Psoas muscle (tissue), 8 donors: ENCODE results near the gene VPS13D. TPM values are rescaled to one million over a fixed set of nuclear protein-coding genes. Genes with fewer than 3 reads are reported as not detected.

ENCODE experiments used
- ATAC-seq, 4 donors: fragments of 200-7000 bp; cut with Tn5 transposase; one replicate each; pipeline ENCODE4 v1.9.1; 2020; ENCODE audit warnings: moderate library complexity in 3 of 4, mild to moderate bottlenecking in 2 of 4
- DNase-seq, 2 donors: peaks; one replicate each; pipeline ENCODE4 v3.0.0-alpha.2; 2020
- H3K27ac ChIP-seq: fragments of 200-600 bp; one replicate; pipeline ENCODE4 v1.8.0; 2022
- H3K27me3 ChIP-seq, 3 donors: fragments of 200-600 bp in 1 of 3; one replicate each; pipeline versions ENCODE4 v1.6.1 to v1.8.0; 2013 to 2022; ENCODE audit warnings: low read length in 2 of 3, mild to moderate bottlenecking in 2 of 3, moderate library complexity in 1 of 3; ENCODE audit not compliant: insufficient read depth in 3 of 3
- H3K36me3 ChIP-seq, 2 donors: fragments of 200-600 bp in 1 of 2; one replicate each; pipeline versions ENCODE4 v1.6.1 to v1.8.0; 2013 to 2022; ENCODE audit warnings: low read depth in 1 of 2, mild to moderate bottlenecking in 1 of 2, moderate library complexity in 1 of 2; ENCODE audit not compliant: insufficient read depth in 1 of 2
- H3K4me1 ChIP-seq: fragments of 200-600 bp; one replicate; pipeline ENCODE4 v1.8.0; 2022
- H3K4me3 ChIP-seq: fragments of 200-600 bp; one replicate; pipeline ENCODE4 v1.8.0; 2022; ENCODE audit warnings: mild to moderate bottlenecking
- H3K9me3 ChIP-seq: fragments of 200-600 bp; one replicate; pipeline ENCODE4 v1.8.0; 2022
- CTCF ChIP-seq: fragments of 200-600 bp; IDR thresholded peaks from one replicate; pipeline ENCODE4 v1.8.0; 2022; ENCODE audit warnings: antibody characterized with exemption
- WGBS, 3 donors: extraction: QIAGEN DNeasy Blood & Tissue Kit; methylation state at CpG; one replicate each; pipeline versions ENCODE4 v1.1.6 to v1.1.7; 2013; 5-methylcytosine and 5-hydroxymethylcytosine counted together
- intact Hi-C, 2 donors: fragments of 100-400 bp; cut with DNase I; formaldehyde crosslinking; loops; one replicate each; pipeline versions ENCODE4 v1.11.0 to v1.14.2; 2022
- polyA plus RNA-seq, 3 donors: library from polyadenylated mRNA; stranded (reverse); fragments of 200-250 nt; gene quantifications; one replicate each; pipeline ENCODE4 v1.2.3, GENCODE V29; 2013
- total RNA-seq, 4 donors: library from RNA; stranded (reverse); fragmentation: NEBNext Ultra II Directional in 2 of 4; extraction: Animal tissue kit (Norgen Biotek cat#: 25700) in 2 of 4; gene quantifications; one replicate each; pipeline versions ENCODE4 v1.2.1 to v1.2.4, GENCODE V29; 2021 to 2023
- donor health status: healthy with polysubstance abuse.
- donor health status: DM: no; HTN: no; CAD: no; lungs with moderate emphysema.
- donor health status: Bipolar disorder and iron deficiency.
- donor health status: healthy.
- donor health status: DM: yes; HTN: yes; CAD: no.
- donor health status: DM: no; HTN: no; CAD: no.
- donor health status: DM: no; HTN: no; CAD: no.
- donor health status: DM: yes; HTN: yes; CAD: no.

VPS13D gene
- total and polyA plus RNA-seq, 7 donors = 19.9 to 69.1 (median 45.3) TPM

GRCh38 chr1:12432897-12433296, 203.1 kb downstream of the VPS13D start:
- intact Hi-C loops = no loop called here
- DNase-seq = no peak
- H3K4me3 ChIP-seq = no peak overlapping the region
- peaks cover 29% of the 10 kb centered on the region for H3K4me1 ChIP-seq
- H3K27me3 ChIP-seq = no peaks in the 10 kb centered on the region
- 71 to 85% (median 74%) methylated on average over 6 of the region's 6 CpGs for WGBS, 3 donors
- H3K36me3 ChIP-seq = peaks cover 0 to 29% of the 10 kb centered on the region in 2 donors
- H3K9me3 ChIP-seq = no peaks in the 10 kb centered on the region
- peak in 1 of 4 donors; percentile 5 for ATAC-seq
- H3K27ac ChIP-seq = peak overlapping the region; percentile 58
- TF ChIP-seq CTCF = no peak

- Histone ChIP-seq H3K36me3 (peaks cover 0 to 25% of the 10 kb centered on the region in 2 donors), H3K4me1 (peaks cover 29% of the 10 kb centered on the region), H3K9me3 (no peaks in the 10 kb centered on the region), H3K27ac (peak overlapping the region; percentile 58), H3K27me3 (no peaks in the 10 kb centered on the region), H3K4me3 (no peak overlapping the region)
- intact Hi-C loops = no loop called here
- peak; percentile 49 to 69 for DNase-seq
- 16 to 25% (median 18%) methylated on average over 12 of the region's 12 CpGs for WGBS, 3 donors
- no peak for TF ChIP-seq CTCF
- peak; percentile 44 to 80 (median 72) for ATAC-seq
Observed at GRCh38 chr1:12433323-12434053, 203.7 kb downstream of the VPS13D start.

- peak overlapping the region; percentile 58 for H3K27ac ChIP-seq
- H3K4me1 ChIP-seq = peaks cover 33% of the 10 kb centered on the region
- WGBS, 3 donors = 41 to 70% (median 56%) methylated on average over 5 of the region's 5 CpGs
- H3K4me3 ChIP-seq = no peak overlapping the region
- H3K9me3 ChIP-seq = no peaks in the 10 kb centered on the region
- ATAC-seq (peak; percentile 52 to 65 (median 56)), DNase-seq (no peak)
- intact Hi-C loops = no loop called here
- no peaks in the 10 kb centered on the region for H3K27me3 ChIP-seq
- no peak for TF ChIP-seq CTCF
- H3K36me3 ChIP-seq = peaks cover 0 to 18% of the 10 kb centered on the region in 2 donors
Observed at GRCh38 chr1:12434174-12434573, 204.3 kb downstream of the VPS13D start.

GRCh38 chr1:12434686-12435085, 204.9 kb downstream of the VPS13D start:
- intact Hi-C loops = no loop called here
- ATAC-seq (no peak), DNase-seq (no peak)
- no peak overlapping the region for H3K4me3 ChIP-seq
- H3K27ac ChIP-seq = peak overlapping the region; percentile 58
- TF ChIP-seq CTCF = no peak
- H3K4me1 ChIP-seq = peaks cover 33% of the 10 kb centered on the region
- no peaks in the 10 kb centered on the region for H3K27me3 ChIP-seq
- H3K36me3 ChIP-seq = peaks cover 0 to 14% of the 10 kb centered on the region in 2 donors
- 81 to 87% (median 81%) methylated on average over 2 of the region's 2 CpGs for WGBS, 3 donors
- H3K9me3 ChIP-seq = no peaks in the 10 kb centered on the region
